HG03378 (cell line): ENCODE measurements around the gene ROBO2.
"Not testable (repeated sequence)": the region's sequence is repeated elsewhere in the genome, so short reads cannot be mapped to it uniquely, and the experiment has no call there.

Experiments
- ATAC-seq: cut with Tn5 transposase; IDR thresholded peaks from one replicate; pipeline ENCODE4 v1.9.1; 2021; ENCODE audit warnings: mild to moderate bottlenecking, moderate library complexity; ENCODE audit not compliant: unreplicated experiment

The ROBO2 gene

DNA sequence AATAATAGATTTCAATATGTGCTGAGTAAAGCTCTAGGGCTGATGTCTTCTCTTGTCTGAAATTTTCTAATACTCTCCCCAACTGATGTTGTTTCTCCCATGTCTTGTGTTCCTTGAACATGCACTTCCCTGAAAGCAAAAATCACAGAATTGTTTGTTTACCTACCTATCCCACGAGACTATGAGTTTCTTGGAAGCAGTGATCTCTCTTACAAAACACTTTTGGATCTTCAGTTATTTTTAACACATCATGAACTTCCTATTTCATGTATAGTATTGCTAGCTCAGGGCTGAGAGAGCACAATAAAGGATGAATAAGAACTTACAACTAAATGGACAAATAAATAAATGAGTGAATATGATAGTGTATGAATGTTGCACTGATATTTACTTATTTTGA is 365.0 kb downstream of the ROBO2 start:
- no peak for ATAC-seq

DNA sequence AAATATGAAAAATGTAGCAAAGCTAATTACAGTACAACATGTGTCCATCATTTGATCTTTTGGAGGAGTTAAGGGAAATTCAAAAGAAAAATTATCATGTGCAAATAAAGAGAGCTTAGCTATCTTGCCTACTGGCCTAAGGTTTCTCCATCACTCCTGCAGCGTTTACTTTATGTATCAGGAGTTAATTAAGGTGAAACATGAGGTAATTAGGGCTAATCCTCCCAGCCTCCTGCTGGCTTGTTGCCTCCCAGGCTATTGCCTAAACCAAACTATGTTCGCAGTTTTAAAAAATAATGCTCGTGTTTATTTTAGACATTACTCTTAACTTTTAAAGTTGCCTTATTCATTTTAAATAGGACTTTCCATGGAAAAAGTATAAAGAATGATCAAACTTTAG is 367.5 kb downstream of the ROBO2 start:
- no peak for ATAC-seq

DNA sequence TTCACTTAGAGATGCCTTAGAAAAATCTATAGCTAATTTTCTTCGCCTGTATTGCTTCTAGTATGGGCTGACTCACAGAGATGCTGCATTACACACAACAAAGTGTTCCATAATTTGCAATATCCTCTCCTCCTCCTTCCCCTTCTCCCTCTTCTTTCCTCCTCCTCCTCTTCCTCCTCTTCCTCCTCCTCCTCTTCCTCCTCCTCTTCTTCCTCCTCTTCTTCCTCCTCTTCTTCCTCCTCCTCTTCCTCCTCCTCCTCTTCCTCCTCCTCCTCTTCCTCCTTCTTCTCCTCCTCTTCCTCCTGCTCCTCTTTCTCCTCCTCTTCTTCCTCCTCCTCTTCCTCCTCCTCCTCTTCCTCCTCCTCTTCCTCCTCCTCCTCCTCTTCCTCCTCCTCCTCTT is 370.4 kb downstream of the ROBO2 start:
- ATAC-seq, result not testable (repeated sequence)

DNA sequence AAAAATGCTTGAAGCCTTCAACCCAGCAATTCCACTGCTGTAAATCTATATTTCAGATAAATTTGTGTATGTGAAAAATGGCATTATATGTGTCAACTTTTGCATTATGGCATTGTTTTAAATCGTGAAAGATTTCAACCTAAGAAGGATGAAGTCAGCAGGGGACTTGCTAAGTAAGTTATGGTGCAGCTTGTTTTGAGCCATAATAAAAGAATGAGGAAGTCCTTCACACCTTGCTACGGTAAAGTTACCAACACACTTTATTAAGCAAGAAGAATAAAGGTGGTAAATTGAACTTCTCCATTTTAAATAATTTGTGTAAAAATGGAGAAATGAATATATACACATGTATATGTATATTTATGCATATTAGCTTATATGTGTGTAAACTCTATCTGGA is 371.4 kb downstream of the ROBO2 start:
- no peak for ATAC-seq

DNA sequence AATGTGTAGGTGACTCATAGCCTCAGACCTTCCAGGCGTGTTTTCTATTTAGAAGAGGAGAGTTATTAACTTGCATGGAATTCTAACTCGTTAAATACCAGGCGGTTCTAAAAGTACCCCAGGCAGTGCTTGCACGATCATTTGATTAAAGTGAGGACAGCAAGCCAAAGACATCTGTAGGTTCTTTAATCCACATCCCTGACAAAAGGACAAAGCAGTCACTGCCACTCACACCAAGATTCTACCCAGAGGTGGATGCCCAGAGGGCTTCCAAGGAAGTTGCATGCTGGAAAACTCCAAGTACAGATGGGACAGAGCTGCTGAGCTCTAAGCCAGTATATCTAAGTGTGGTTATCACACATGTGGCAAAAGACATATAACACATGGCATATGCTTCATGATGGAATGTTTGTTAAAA is 372.1 kb downstream of the ROBO2 start:
- no peak for ATAC-seq

DNA sequence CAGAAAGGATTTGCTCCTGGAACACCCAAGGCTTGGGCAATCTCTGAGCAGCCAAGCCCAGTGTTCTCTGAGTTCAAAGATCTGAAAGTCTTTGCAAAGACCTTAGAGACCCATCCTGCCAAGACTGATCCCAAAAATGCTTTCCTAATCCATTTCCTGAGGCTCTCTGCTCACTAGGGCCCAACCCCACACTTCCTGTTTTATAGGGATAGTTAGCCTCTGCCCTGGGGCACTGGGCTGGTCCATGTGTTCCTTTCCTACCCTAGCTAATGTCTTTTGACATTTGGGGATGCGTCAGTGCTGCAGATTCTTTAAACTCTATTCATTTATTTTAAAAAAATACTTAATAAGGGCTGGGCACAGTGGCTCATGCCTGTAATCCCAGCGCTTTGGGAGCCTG is 372.7 kb downstream of the ROBO2 start:
- no peak for ATAC-seq

DNA sequence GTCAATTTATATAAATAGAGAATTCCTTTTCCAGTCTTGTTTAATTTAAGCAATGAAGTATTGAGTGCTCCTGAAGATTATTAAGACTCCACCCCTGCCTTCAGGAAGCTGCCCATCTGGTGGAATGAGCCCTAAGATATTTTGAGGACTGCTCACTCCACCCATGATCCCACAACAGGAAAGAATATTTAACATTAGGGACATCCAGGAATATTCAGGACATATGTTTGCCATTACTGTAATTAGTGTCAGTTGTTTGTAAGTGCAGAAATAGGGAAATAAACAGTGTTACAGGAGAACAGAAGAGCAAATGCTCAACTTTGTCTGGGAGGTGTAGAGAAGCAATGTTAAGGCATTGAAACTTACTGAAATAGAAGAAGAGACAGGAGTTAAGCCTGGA is 375.0 kb downstream of the ROBO2 start:
- no peak for ATAC-seq

DNA sequence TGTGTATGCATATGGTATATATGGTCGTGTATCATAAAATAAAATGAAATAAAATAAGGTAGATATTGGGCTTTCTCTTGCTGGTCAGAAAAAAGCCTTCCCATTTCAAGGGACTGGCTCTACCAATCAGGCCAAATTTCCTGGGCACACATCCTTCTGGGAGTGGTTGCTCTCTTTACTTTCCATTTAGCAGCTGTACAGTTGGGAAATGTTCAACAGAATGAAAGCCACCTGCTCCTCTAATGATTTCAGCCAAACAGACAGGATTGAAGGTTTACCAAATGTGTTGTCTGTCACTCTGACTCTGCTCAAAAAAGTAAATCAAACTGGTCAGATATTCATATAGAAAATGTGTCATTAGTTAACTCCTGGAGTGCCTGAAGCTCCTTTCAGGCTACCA is 380.4 kb downstream of the ROBO2 start:
- no peak for ATAC-seq

DNA sequence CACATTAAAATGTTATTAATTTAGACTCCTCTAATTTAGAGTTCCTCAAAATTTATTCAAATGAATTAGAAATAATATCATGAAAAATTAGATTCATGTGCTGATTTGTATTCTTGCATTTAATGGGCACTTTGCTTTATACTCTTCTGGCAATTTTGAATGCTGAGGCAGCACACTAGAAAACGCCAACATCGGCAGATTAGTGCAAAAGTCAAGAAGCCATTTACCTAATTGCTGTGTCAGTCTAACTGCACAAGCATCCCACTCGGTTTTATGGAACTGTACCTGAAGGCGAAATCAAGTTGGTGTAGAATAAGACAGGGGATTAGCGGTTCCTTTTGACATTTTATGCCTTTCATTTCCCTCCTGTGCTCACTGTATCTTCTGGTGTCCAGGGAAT is 382.0 kb downstream of the ROBO2 start:
- ATAC-seq, result no peak

DNA sequence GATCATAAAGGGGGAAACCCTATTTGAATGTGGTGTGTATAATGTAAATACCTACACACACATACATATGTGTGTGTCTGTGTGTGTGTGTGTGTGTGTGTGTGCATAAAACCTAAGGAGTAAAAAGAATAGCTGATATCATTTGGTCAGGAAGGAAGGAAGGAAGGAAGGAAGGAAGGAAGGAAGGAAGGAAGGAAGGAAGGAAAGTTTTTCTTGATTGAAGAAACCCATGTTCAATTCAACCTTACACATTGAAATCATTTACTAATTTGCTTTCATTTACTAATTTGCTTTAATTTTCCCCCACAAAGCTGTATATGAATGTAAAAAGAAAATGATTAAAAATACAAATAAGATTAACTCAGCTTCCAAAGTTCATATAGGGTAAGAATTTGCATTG is 386.6 kb downstream of the ROBO2 start:
- ATAC-seq, result no peak

DNA sequence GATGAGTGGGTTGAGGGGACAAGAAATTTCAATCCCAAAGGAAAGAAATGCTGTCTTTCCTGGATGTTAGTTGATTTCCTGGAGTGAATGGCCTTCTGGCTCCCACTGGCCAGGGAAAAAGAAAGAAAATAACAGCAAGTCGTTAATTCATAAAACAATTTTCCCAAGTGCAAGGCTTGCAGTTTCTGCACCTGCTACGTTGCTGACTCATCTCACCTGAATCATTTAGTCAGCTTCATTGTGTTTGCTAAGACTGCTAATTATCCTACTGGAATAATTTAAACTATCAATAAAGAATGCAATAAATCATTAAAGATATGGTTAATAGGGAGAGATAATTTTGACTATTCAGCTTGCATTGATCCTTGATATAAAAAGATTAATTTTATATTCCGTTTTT is 387.6 kb downstream of the ROBO2 start:
- no peak for ATAC-seq

DNA sequence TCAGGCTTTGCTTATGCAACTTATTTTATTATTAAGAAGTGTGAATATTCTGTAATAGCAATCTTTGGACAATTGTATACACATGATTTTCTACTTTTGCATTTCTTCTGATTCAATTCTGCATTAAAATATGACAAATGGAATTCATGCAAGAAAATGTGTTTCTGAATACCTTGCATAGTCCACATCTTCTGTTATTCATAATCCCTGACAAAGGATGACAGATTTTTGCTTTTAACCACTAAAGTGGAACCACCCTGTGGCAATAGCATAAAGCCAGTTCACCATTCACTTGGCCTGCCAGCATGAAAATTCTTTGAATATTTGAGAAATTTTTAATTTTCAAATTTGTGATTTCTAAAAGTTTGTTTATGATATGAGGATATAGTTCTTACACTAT is 397.0 kb downstream of the ROBO2 start:
- ATAC-seq, result no peak

DNA sequence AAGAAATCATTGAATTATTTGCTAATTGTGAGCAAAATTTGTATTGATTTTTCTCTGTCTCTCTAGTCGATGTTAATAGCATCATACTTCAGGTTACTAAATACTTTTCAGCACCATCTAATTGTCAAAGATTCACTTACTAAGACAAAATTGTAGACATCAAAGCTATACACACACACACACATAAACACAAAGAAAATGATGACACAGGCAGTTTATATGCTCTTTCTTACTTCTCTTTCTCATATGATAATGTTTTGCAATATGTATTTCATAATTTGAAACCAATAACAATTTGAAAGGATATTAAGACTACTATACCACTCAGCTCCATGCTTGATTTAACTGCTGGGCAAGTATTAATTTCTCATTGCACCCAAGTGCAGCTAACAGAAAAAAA is 406.2 kb downstream of the ROBO2 start:
- ATAC-seq, result no peak

DNA sequence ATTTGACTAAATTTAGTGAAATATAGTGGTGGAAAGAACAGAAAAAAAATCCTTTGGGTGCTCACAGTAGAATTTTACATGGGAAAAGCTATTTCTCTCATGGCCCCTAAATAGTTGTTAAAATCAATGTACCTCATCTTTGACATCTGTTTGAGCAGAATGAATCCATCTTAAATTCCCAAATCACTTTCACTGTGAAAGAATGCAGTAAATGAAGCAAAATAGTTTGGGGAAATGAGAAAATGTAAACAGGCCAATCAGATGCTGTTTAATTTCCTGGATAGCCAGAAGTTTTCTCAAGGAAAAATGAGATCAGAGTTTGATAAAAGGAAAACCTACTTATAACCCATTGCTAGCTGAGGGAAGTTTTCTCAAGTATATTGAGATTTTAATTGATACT is 406.9 kb downstream of the ROBO2 start:
- ATAC-seq, result no peak

DNA sequence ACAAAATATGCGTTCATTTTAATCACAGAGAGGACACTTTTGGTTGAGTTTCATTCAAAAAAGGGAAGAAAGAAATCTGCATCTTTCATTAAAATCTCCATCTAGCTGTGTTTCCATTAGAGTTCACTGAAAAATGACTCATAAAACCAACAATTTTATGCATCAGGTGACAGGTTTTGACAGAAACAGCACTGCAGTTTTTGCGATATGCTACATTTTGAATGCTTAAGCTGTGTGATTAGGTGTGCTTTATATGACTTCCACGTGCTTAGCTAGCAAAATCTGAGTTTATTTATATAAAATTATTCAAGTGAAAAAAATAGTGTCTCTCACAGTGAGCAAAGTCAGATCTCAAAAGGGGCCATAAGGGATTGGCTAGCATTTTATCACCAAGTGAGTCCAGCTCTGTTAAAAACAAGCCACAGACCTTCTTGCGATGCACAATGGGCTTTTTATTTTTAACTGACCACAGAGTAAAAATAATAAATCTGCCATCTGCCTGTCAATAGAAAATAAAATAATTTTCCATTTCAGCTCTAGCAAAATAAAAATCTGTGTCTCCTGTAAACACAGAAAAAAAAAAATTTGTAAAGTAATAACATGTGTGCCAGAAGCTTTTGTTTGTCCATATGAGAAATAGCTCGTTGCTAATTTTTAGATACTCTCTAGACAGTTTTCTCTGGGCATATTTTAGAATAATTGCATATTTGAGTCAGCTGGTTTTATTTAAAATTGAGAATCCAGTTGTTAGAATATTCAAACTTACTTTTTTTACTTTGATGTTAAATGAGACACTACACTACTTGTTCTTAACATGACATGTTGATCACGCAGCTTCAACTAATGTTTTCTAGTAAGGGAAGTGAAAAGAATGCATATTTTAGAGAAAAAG is 409.8 kb downstream of the ROBO2 start:
- ATAC-seq, result no peak

DNA sequence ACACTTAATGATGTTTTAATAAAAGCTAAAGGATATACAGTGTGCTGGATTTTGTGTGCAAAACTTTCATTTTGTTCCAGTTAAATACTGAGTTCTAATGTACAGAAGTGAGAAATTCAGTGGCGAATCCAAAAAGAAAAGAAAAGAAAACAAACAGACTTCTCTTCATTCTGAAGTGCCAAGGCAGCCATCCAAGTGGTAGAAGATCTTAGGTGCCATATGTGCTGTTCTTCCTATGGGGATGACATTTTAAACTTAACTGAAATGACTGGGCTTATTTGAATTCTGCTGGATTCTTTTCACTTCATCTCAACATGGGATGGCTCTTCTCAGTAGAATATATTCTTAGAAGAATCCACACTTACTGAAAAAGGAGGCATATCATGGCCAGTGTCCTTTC is 416.5 kb downstream of the ROBO2 start:
- ATAC-seq, result no peak

DNA sequence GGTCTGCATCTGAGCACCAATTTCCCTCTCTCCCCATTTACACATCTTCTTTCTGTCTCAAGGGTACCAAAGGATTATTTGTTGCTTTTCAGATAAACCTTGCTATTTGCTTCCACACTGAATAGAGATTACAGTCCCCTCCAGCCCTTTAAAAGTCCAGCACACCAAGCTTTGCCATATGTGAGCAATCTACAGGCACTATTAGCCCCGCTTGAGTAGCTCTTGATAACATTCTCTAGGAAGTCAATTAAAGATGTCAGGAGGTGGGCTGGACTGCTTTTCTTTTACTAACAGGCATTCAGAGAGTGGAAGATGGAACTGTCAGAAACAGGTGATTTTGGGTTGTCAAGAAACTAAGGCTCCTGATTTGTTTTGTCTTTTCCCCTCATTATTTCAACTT is 417.0 kb downstream of the ROBO2 start:
- ATAC-seq, result no peak

DNA sequence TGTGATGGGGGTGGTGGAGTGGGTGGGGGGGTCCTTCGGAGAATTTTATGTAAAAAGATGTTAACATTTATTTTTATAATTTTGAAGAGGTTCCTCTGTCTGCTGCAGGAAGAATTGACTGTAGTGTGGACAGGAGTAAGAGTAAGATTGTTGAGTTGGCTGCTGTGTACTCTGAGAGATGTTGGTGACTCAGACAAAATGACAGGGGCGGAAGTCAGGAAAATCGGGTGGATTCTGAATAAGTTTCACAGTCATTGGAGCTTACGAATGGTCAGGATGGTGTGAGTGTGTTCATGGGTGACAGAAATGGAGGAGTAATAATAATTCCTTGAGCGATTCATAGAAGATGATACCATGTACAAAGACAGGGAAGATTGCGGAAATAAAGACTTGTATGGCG is 420.0 kb downstream of the ROBO2 start:
- no peak for ATAC-seq

DNA sequence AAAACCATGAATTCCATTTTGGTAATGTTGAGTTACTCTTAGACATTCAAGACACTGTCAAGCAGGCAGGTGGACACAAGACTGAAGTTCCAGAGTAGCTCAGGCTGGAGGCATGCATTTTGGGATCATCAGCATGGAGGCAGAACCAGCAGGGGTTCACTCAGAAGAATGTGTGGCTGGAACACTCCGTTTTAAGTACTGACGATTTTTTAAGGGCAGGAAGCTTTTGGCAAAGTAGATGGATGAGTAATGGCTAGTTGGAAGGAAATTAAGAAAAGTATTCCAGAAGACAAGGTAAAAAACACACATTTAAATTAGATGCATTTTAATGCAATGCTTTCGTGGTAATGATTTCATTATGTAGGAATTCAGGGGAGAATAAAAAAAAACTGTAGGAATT is 420.4 kb downstream of the ROBO2 start:
- ATAC-seq, result no peak

DNA sequence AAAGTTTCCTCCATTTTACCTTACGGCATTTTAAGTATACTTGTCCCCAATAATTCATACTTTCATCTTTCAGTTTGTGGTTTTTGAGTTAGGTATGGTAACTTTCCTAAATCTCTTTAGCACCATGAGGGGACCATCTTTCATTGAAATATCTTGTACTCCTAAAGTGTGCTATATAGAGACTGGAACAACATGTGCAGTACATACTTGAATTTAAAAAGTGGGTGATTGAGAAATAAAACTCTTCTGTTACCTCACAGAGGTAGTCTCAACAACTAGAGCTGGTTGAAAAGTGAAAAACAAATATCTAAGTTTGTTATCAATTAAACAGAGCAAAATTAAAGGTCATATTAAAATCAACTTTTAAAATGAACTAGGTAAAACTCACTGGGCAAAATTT is 423.1 kb downstream of the ROBO2 start:
- ATAC-seq, result no peak

DNA sequence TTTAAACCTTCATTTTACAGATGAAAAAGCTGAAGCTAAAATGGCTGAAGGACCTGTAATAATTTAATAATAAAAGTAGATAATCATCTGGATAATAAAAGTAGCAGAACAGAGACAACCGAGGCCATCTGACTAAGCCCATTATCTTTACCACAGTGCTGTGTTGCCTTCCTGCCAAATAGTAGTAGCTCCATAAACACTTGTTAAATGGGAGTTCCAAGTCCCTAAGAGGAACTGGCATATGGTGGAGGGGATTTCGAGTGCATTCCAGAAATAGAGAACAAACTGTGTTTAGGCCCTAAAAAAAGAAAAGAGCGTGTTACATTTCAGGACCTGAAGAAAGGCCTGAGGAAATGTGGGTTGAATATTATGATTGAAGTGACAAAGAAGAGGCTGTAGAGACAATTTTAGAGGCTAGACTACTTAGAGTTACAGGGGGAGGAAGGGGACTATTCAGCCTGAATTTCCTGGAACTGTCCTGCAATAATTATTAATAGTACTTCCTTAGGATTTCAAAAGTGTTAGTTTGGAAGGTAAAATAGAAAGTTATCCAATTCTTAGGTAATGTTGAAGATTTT is 424.3 kb downstream of the ROBO2 start:
- no peak for ATAC-seq

DNA sequence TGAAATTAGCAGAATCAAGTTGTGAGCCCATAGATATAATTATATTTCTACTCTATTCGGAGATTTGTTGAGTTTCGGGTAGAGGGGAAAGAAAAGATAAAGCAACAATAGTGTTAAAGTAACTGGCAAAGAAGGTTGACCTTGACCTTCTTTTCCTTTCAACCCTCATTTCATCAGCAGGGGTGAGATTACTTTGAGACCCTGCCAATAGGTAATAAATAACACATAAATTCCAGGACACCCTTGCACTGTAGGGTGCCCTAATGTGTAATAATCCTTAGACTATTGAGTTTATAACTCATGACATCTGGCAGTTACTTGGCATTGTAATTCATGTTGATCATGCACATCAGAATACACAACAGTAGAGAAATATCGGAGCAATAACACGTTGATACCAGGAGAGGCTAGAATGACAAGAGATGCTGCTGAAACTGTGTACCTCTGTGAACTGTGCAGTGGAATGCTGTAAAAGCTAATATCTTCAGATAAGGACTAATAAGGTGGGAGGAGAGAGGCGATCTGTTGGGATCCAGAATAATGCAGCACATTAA is 426.7 kb downstream of the ROBO2 start:
- ATAC-seq, result no peak
